Suppressor macrophage treated with lipopolysaccharide for 4 hours (primary cell): ENCODE results near the gene PDPN.
"Not testable (repeated sequence)": the region's sequence is repeated elsewhere in the genome, so short reads cannot be mapped to it uniquely, and the experiment has no call there.

Experiments
- DNase-seq: peaks from one replicate; pipeline ENCODE4 v3.0.0-alpha.2; 2020

Gene PDPN

DNA sequence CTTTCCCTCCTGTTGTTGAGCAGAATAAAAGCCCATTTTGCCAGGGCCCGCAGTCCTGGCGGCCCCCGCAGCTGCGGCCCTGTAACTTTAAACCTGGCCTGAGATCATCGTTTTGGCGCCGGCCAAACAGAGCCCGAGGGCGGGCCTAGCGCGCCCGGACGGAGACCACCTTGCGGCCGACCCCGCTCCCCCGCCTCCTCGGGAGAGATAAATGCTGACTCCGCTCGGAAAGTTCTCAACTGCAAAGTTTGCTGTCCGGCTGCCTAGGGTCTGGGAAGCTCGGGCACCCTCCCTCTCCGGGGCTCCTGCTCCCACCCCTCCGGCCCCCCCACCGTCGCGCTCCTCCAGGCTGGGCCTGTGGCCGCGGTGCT is at the start of gene PDPN:
Gene PDPN, plus strand, starts transcription at position 238 of the 371 bp plus-strand sequence. CDS start 202 bp downstream, outside the sequence.
- DNase-seq: no peak

DNA sequence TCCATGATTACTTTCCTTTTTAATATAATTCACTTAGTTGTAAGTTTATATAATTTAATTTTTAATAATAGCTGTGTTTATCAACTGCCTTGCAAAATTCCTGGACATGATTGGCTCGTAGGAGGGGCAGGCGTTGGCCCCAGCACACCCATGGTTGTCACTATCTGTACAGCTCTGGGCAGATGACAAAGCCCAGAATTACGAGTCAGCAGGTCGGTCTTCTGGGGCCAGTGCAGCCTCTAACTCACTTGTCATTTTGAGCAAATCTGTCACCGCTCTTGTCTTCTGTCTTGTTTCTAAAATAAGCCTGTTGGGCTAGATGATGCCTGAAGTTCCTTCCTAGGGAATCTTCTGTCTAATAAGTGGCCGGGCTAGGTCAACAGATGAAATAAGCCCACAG is 48.4 kb upstream of the PDPN start:
- no peak for DNase-seq

DNA sequence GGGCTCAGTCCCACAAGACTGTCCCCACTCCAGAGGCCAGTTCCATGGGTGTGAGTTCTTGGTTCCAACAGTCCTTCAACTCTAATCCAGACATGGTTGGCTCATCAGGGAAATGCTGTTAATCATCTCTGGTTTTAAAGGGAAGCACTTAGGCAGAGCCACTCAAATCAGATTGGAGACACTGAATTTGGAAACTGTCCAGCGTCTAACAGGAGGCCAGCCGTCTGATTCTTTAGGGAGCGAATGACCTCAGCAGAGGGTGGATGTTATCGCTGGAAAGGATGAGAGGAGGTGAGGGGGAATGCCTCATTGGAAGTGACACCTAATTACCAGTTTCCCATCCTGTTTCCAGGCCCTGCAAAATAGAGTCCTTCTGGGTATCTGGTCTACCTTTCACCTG is 47.1 kb upstream of the PDPN start:
- DNase-seq: no peak

DNA sequence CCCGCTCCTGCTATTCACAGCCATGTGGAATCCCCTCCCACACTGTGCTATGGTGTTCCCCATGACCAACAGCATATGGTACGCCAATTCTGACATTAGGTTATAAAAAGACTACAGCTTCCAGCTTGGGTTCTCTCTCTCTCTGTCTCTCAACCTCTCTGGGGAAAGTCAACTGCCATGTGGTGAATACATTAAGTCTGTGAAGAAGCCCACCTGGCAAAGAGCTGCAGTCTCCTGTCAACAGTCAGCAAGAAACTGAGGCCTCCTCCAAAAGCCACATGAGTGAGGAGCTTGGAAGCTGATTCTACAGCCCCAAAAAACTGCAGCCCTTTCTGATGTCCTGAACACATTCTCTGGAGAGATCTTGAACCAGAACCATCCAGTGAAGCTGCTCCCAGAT is 44.8 kb upstream of the PDPN start:
- DNase-seq: no peak

DNA sequence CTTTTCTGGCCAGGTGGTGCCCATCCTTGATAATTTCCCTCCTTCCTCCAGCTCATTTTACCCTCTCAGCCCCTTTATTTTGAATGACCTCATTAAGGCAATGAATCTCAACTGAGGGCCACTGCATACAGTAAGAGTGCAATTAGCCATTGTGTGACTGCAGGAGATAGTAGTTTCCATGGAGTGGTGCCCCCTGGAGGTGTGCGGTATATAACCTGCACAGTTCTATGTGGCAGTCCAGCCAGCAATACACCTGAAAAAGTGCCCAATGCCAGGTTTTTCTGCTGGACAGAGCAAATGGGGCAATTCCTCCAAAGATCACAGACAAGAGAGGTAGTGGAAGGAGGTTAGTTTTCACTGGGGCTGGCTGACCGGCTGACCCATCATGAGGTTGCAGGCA is 43.9 kb upstream of the PDPN start:
- no peak for DNase-seq

DNA sequence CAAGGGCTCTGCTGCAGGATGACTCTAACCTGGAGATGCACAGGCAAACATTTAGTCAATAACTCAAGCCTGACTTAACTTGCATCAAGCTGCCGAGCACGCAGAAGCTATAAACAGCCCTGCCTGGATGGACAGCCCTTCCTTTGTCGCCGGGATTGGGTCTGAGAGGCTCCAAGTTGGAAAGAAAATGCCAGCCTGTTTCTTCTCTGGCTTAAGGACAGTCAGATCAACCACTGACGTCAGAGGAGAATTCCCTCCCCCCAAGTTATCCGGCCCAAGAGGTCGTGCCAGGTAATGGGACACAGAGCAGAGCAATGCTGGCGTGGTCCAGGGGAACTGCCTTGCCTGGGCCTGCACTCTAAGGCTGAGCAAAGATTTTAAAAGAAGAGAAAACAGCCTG is 42.8 kb upstream of the PDPN start:
- DNase-seq: no peak

GRCh38 chr1:13541435-13542215 is 42.0 kb upstream of the PDPN start:
- peak; percentile 31 for DNase-seq

DNA sequence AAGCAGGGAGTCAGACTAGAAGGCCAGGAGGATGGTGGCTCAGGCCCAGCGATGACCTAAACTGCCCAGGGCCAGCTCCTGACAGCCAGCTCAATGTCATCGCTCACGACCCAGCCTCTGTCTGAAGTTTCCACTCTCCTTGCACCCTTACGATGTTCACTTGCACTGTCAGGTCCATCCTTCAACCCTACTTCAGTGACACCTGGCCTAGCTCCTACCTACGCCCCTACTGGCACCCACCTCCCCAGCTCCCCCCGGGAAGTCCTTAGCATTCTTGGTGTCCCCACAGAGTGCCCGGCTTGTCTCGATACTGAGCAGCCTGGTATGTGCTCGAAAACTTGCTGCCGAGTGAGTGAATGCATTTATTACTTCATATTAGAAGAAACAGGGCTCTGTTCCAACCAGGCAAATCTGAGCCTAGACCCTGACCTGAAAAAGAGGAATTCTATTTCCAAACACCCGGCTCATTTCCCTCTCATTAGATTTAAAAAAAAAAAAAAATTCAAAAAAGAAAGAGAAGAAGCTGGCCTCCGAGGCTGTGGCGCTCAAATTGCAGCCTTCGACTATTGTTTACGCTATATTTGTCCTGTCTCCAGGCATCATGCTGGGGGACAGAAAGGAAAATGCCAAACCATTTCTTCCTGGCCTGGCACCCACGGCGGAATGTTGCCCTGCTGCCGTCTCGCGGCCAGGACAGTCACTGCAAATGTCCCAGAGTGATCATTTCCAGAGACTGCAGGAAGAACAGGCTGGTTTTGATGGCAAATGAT is 40.0 kb upstream of the PDPN start:
- DNase-seq: peak; percentile 34

DNA sequence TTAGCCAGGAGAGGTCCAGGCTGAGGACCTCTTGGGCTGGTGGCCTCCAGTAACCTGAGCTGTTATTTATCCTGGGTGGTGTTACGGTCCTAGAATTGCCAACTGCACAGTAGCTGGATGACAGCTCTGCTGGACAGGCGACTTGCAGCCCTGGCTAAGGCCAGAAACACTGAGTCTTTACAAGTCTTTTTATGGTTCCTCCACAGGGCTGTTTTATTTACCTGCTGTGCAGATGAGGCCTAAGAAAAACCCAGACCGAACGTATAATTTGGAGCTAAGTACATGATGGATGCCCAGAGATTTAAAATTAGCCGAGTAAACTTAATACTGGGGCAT is 39.4 kb upstream of the PDPN start:
- DNase-seq: no peak

- no peak for DNase-seq
These were observed 36.8 kb upstream of the PDPN start for GRCh38 chr1:13546791-13547190.

- no peak for DNase-seq
These were observed 35.4 kb upstream of the PDPN start for GRCh38 chr1:13548281-13548680.

DNA sequence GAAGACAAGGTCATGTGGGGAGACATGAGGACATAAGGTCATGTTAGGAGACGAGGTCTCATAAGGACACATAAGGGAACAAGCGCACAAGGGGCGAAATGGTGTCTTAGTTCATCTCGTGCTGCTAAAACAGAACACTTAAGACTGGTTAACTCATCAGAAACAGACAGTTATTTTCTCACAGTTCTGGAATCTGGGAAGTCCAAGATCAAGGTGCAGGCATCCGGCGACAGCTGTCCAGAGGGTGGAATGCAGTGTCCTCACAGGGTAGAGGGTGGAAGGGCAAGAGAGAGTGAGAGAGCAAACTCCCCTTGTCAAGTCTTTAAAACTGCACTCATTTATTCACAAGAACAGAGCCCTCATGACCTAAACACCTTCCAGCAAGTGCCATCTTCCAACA is 34.6 kb upstream of the PDPN start:
- DNase-seq: no peak

DNA sequence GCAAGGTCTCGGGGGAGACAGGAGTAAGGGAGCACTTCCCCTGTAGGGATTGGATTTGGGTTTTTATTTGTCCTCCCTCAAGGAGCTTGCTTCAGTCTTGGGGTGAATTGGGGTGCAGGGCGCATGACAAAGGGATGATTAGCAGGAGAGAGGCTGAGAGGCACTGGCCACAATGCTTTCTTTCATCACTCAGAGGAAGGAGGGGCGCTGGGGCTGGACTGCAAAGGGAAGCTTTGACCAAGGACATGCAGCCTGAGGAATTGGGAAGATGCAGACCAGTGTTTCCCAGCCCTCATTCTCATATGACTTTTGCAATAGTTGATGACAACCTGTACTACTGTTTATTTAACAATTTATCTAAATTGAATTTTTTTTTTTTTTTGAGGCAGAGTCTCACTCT is 34.1 kb upstream of the PDPN start:
- DNase-seq: no peak

- no peak for DNase-seq
These were observed 33.0 kb upstream of the PDPN start for GRCh38 chr1:13550663-13551062.

GRCh38 chr1:13554798-13555197 is 28.8 kb upstream of the PDPN start:
- DNase-seq: no peak

GRCh38 chr1:13556224-13556764 is 27.3 kb upstream of the PDPN start:
- DNase-seq: no peak

DNA sequence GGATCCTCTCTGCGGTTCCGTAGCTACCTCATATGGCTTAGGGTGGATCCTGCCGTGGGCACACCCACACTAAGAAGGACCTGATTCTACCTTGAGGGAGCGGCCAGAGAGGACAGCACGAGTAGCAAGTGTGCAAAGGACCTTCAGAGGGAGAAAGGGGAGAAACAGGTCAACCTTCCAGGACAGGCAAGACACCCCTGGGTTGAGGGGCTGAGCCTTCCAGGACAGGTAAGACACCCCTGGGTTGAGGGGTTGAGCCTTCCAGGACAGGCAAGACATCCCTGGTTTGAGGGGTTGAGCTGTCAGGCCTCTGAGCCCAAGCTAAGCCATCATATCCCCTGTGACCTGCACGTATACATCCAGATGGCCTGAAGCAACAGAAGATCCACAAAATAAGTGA is 23.1 kb upstream of the PDPN start:
- no peak for DNase-seq

DNA sequence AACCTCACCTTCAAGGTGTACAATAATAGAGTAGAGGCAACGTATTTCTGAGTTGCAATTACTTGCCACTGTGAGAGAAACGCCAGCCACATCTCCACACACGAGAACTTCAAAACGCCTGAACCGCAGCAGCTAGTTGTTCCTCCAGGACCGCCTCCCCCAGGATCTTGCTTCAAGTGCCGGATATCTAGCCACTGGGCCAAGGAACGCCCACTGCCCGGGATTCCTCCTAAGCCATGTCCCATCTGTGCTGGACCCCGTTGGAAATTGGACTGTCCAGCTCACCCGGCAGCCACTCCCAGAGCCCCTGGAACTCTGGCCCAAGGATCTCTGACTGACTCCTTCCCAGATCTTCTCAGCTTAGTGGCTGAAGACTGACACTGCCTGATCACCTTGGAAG is 20.7 kb upstream of the PDPN start:
- not testable (repeated sequence) for DNase-seq

DNA sequence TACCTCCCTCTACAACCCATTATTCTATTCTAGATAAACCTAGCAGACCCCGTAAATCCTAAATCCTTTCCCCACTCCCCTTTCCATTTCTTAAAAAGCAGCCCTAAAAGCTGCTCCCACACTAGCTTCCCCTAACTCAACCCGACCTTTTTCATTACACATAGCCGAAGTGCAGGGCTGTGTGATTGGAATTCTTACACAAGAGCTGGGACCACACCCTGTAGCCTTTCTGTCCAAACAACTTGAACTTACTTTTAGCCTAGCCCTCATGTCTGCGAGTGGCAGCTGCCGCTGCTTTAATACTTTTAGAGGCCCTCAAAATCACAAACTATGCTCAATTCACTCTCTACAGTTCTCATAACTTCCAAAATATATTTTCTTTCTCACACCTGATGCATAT is 19.6 kb upstream of the PDPN start:
- no peak for DNase-seq

GRCh38 chr1:13570435-13570834 is 13.2 kb upstream of the PDPN start:
- not testable (repeated sequence) for DNase-seq

GRCh38 chr1:13570924-13571323 is 12.7 kb upstream of the PDPN start:
- DNase-seq: no peak

- no peak for DNase-seq
These were observed 10.0 kb upstream of the PDPN start for GRCh38 chr1:13573586-13573985.

DNA sequence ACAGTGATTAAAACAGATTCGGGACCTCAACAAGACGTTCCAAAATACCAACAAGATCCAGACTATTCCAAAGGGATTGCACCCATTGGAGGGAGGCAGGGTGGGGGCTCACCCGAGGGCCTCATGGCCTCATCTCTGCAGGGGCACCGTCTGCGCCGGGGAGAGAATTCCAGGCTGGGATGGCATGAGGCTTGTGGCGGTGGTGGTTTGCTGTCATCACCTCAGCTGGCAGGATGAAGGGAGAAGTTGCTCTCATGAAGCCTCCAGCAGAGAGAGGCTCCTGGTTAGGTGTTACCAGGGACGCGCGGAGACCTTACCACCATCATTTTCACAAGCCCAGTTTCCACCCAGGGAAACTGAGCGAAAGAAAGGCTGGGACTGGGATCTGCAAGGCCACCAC is 6.7 kb upstream of the PDPN start:
- DNase-seq: no peak

DNA sequence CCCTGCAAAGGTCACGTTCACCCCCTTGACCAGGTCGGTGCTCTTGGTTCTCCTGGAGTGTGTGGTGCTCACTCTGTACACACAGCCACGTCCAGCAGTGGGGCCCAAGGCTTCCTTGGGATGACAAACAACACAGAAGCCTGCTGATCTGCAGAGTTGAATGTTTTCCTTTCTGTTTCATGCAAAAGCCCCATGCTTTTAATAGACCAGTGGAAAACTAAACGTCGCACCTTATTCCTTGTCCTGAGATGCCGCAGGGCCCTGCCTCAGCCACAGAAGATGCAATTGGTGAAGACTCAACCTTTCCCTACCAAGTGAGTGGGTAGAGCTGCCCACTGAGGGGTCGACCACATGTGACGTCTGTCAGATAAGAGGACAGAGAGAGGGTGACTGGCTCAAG is 5.8 kb upstream of the PDPN start:
- DNase-seq: no peak
